ENCODE data around the gene SMIM23.

DNA sequence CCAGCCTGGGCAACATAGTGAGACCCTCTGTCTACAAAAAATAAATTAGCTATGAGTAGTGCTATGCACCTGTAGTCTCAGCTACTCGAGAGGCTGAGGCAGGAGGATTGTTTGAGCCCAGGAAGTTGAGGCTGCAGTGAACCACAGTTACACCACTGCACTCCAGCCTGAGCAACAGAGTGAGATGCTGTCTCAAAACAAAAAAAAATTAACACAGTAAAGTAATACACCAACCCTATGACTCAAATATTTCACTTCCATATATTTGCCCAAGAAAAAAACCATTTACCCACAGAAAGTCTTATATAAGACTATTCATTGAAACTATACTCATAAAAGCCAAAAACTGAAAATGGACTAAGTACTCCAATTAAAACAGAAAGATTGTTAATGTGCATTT is 16.2 kb downstream of the SMIM23 start:
- TF ChIP-seq POLR2A (IDR thresholded peaks at IDR 0.05): no peak
- TF ChIP-seq CTCF (IDR thresholded peaks at IDR 0.05): no peak
- no peak for TF ChIP-seq EP300 (IDR thresholded peaks at IDR 0.05)

All from gastroesophageal sphincter (tissue), 3 donors.